Mesendoderm (in vitro differentiated cells): ENCODE measurements around the gene NADK2.

Experiments
- DNase-seq: peaks from one replicate; pipeline ENCODE4 v3.0.0; 2013
- H2AK5ac ChIP-seq: 2 replicates; pipeline ENCODE4 v1.6.1; 2013; ENCODE audit warnings: low read length, inconsistent platforms
- H2BK120ac ChIP-seq: 2 replicates; pipeline ENCODE4 v1.6.1; 2013; ENCODE audit warnings: low read depth, mild to moderate bottlenecking, low read length, moderate library complexity, mixed read lengths
- H2BK15ac ChIP-seq: replicated peaks from 2 replicates; pipeline ENCODE4 v1.6.1; 2013; ENCODE audit warnings: low read depth, mild to moderate bottlenecking, moderate library complexity
- H2BK5ac ChIP-seq: 2 replicates; pipeline ENCODE4 v1.6.1; 2013; ENCODE audit warnings: low read length, inconsistent platforms
- H3K18ac ChIP-seq: 2 replicates; pipeline ENCODE4 v1.6.1; 2013; ENCODE audit warnings: mild to moderate bottlenecking, low read length, mixed read lengths
- H3K23ac ChIP-seq: one replicate; pipeline ENCODE4 v1.6.1; 2013; ENCODE audit warnings: low read length
- H3K27ac ChIP-seq: 2 replicates; pipeline ENCODE4 v1.5.1; 2013; ENCODE audit warnings: low read depth, mild to moderate bottlenecking, inconsistent platforms, low read length, moderate library complexity
- H3K27me3 ChIP-seq: 2 replicates; pipeline ENCODE4 v1.6.1; 2013; ENCODE audit warnings: low read length, control low read depth, mild to moderate bottlenecking, inconsistent platforms; ENCODE audit not compliant: insufficient read depth, poor library complexity
- H3K36me3 ChIP-seq: 2 replicates; pipeline ENCODE4 v1.6.1; 2013; ENCODE audit warnings: low read length, inconsistent platforms; ENCODE audit not compliant: control insufficient read depth, insufficient read depth
- H3K4ac ChIP-seq: one replicate; pipeline ENCODE4 v1.6.1; 2013; ENCODE audit warnings: low read depth, mild to moderate bottlenecking, low read length, moderate library complexity
- H3K4me1 ChIP-seq: 2 replicates; pipeline ENCODE4 v1.6.1; 2013; ENCODE audit warnings: low read depth, low read length, inconsistent platforms; ENCODE audit not compliant: control insufficient read depth
- H3K4me2 ChIP-seq: 2 replicates; pipeline ENCODE4 v1.6.1; 2013; ENCODE audit warnings: low read length
- H3K4me3 ChIP-seq: 2 replicates; pipeline ENCODE4 v1.5.1; 2013; ENCODE audit warnings: mild to moderate bottlenecking, low read length
- H3K56ac ChIP-seq: one replicate; pipeline ENCODE4 v1.6.1; 2013; ENCODE audit warnings: low read length
- H3K79me1 ChIP-seq: 2 replicates; pipeline ENCODE4 v1.6.1; 2013; ENCODE audit warnings: low read length, inconsistent platforms
- H3K79me2 ChIP-seq: 2 replicates; pipeline ENCODE4 v1.6.1; 2013; ENCODE audit warnings: mild to moderate bottlenecking, low read length; ENCODE audit not compliant: control insufficient read depth, insufficient read depth
- H3K9ac ChIP-seq: 2 replicates; pipeline ENCODE4 v1.6.1; 2013; ENCODE audit warnings: low read length, inconsistent platforms
- H4K5ac ChIP-seq: one replicate; pipeline ENCODE4 v1.6.1; 2013; ENCODE audit warnings: low read length
- H4K8ac ChIP-seq: one replicate; pipeline ENCODE4 v1.6.1; 2013; ENCODE audit warnings: low read depth, mild to moderate bottlenecking, control low read depth, low read length, moderate library complexity
- WGBS: extraction: QIAGEN DNeasy Blood & Tissue Kit; methylation state at CpG from one replicate; pipeline ENCODE4 v1.1.7; 2013; ENCODE audit warnings: low lambda C conversion rate, missing lambda C conversion rate; ENCODE audit not compliant: insufficient coverage; ENCODE audit errors: extremely low coverage; 5-methylcytosine and 5-hydroxymethylcytosine counted together

The NADK2 gene

DNA sequence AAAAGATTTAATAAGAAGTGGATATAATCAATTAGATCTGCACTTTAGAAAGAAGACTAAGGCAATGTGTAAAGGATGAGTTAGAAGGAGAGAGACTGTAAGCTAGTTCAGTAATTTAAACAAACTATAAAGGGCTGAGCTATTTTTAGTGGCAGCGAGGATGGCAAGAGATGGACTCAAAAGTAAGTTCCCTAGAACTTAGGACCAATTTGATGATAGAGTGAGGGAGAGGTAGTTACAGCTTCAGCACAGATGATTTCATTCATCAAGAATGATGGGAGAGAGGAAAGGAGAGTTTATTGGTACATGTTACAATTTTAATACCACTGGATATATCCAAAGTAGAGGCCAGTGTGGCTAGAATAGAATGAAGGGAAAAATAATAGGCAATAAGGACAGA lies 19.1 kb downstream of the NADK2 start:
- H2BK15ac ChIP-seq: no peak overlapping the region
- WGBS: no CpG with 5 or more reads among the region's 1 CpG
- H2AK5ac ChIP-seq: no peak overlapping the region
- H2BK120ac ChIP-seq: no peak overlapping the region
- H3K23ac ChIP-seq: no peak overlapping the region
- H3K4ac ChIP-seq: no peak overlapping the region
- no peak for DNase-seq
- H3K79me2 ChIP-seq: no peaks in the 10 kb centered on the region
- no peak overlapping the region for H2BK5ac ChIP-seq
- H3K4me2 ChIP-seq: no peak overlapping the region
- no peak overlapping the region for H3K18ac ChIP-seq
- no peak overlapping the region for H3K27ac ChIP-seq
- H4K8ac ChIP-seq: no peak overlapping the region
- no peaks in the 10 kb centered on the region for H3K4me1 ChIP-seq
- H3K56ac ChIP-seq: no peak overlapping the region
- H3K4me3 ChIP-seq: no peak overlapping the region
- no peaks in the 10 kb centered on the region for H3K79me1 ChIP-seq
- no peak overlapping the region for H4K5ac ChIP-seq
- H3K36me3 ChIP-seq: no peaks in the 10 kb centered on the region
- no peak overlapping the region for H3K9ac ChIP-seq
- H3K27me3 ChIP-seq: no peaks in the 10 kb centered on the region

DNA sequence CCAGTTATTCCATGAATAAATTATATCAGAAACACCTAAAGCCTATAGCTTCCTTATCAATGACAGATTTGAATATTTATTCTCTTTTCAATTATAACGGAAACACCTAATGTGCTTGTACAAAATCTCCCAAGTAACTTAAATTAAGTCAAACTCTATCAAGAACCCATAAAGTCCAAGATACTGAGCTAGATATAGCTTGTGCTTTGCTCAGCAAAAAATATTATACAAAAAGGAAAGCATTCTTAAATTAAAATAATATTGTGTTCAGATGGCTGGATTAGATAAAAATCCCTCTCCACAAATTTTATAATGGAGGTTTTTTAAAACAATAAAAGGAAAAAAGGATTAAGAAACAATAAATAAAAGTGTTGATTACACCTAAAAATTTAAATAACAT lies 23.7 kb downstream of the NADK2 start:
- Histone ChIP-seq H2AK5ac (no peak overlapping the region), H3K36me3 (no peaks in the 10 kb centered on the region), H3K4me3 (no peak overlapping the region), H3K27ac (no peak overlapping the region), H3K18ac (no peak overlapping the region), H2BK120ac (no peak overlapping the region), H3K4ac (no peak overlapping the region), H3K4me2 (no peak overlapping the region), H3K27me3 (no peaks in the 10 kb centered on the region), H3K56ac (no peak overlapping the region), H4K5ac (no peak overlapping the region), H3K23ac (no peak overlapping the region), H3K79me1 (no peaks in the 10 kb centered on the region), H2BK15ac (no peak overlapping the region), H3K79me2 (no peaks in the 10 kb centered on the region), H2BK5ac (no peak overlapping the region), H3K4me1 (no peaks in the 10 kb centered on the region), H4K8ac (no peak overlapping the region), H3K9ac (no peak overlapping the region)
- no peak for DNase-seq
- no CpG with 5 or more reads among the region's 1 CpG for WGBS

DNA sequence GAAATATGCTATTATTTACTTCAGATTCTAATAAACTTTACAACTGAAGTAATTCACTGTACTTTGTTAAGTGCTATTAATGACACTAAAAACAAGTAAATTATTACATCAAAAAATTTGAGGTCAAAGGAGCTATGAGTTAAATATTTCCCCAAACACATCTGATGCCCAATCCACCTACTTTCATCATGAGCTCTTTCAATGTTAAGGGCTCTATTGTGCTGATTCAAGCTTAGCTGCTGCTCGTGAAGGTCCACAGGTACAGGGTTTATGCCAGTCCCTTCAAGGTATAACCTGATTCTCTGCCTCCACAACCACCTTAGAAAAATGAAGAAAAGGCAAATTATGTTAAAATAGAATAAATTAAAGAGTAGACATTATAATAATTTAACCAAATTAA lies 24.2 kb downstream of the NADK2 start:
- H3K56ac ChIP-seq: no peak overlapping the region
- H3K79me2 ChIP-seq: no peaks in the 10 kb centered on the region
- H3K9ac ChIP-seq: no peak overlapping the region
- no peak overlapping the region for H3K4me3 ChIP-seq
- no peak overlapping the region for H3K18ac ChIP-seq
- no peaks in the 10 kb centered on the region for H3K79me1 ChIP-seq
- no CpG with 5 or more reads among the region's 1 CpG for WGBS
- no peak overlapping the region for H3K27ac ChIP-seq
- no peak overlapping the region for H2BK120ac ChIP-seq
- no peaks in the 10 kb centered on the region for H3K27me3 ChIP-seq
- H4K8ac ChIP-seq: no peak overlapping the region
- no peak overlapping the region for H3K23ac ChIP-seq
- DNase-seq: no peak
- no peak overlapping the region for H2BK5ac ChIP-seq
- no peak overlapping the region for H3K4me2 ChIP-seq
- H2BK15ac ChIP-seq: no peak overlapping the region
- H4K5ac ChIP-seq: no peak overlapping the region
- H3K36me3 ChIP-seq: no peaks in the 10 kb centered on the region
- no peak overlapping the region for H2AK5ac ChIP-seq
- H3K4me1 ChIP-seq: no peaks in the 10 kb centered on the region
- no peak overlapping the region for H3K4ac ChIP-seq

DNA sequence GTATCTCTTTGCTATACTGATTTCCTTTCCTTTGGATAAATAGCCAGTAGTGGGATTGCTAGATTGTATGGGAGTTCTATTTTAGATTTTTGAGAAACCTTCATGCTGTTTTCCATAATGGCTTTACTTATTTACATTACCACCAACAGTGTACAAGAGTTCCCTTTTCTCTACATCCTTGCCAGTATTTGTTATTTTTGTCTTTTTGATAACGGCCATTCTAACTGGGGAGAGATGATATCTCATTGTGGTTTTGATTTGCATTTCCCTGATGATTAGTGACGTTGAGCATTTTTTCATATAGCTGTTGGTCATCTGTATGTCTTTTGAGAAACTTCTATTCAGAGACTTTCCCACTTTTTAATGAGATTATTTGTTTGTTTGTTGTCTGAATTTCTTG lies 25.8 kb downstream of the NADK2 start:
- no peak overlapping the region for H3K4me2 ChIP-seq
- no CpG with 5 or more reads among the region's 2 CpGs for WGBS
- H3K36me3 ChIP-seq: no peaks in the 10 kb centered on the region
- H2BK120ac ChIP-seq: no peak overlapping the region
- H3K27me3 ChIP-seq: no peaks in the 10 kb centered on the region
- H3K79me2 ChIP-seq: no peaks in the 10 kb centered on the region
- H3K79me1 ChIP-seq: no peaks in the 10 kb centered on the region
- H2BK15ac ChIP-seq: no peak overlapping the region
- no peak overlapping the region for H3K56ac ChIP-seq
- no peaks in the 10 kb centered on the region for H3K4me1 ChIP-seq
- no peak overlapping the region for H3K4ac ChIP-seq
- H3K23ac ChIP-seq: no peak overlapping the region
- no peak overlapping the region for H2BK5ac ChIP-seq
- no peak overlapping the region for H4K8ac ChIP-seq
- no peak overlapping the region for H4K5ac ChIP-seq
- H3K18ac ChIP-seq: no peak overlapping the region
- no peak for DNase-seq
- no peak overlapping the region for H3K4me3 ChIP-seq
- H3K27ac ChIP-seq: no peak overlapping the region
- H3K9ac ChIP-seq: no peak overlapping the region
- H2AK5ac ChIP-seq: no peak overlapping the region

DNA sequence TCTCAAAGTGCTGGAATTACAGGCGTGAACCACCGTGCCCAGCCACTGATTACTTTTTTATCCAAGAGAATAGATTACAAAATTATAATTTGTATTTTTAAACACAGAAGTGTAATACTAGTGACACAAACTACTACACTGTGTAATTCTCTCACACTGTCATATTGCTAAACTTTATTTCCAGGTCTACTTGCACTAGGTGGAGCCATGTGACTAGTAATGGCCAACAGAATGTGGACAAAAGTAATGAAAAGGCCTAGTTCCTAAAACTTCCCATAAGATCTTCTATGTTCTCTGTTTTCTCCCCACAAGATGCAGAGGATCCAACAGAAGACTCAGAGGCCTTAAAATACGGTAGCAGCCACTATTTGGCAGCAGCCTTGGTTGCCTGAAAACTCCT lies 27.3 kb downstream of the NADK2 start:
- no peaks in the 10 kb centered on the region for H3K36me3 ChIP-seq
- no CpG with 5 or more reads among the region's 3 CpGs for WGBS

DNA sequence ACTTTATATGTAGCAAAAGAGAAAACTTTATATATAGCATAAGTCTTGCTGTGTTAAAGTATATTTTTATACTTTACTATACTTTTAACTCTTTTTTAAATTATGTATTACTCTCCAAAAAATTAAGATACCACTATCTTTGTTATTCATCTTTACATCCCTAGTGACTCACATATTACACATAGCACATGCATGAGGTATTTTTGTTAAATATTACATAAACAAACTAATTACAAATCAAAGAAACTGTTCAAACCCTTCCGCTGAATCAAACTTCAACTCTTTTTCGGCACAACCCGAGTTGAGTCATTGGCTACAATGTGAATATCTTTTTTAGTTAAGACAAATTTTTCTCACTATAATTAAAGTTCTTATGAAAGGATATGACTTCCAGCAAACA lies 32.1 kb downstream of the NADK2 start:
- Histone ChIP-seq H3K18ac (no peak overlapping the region), H3K4me1 (no peaks in the 10 kb centered on the region), H3K27me3 (no peaks in the 10 kb centered on the region), H3K23ac (no peak overlapping the region), H3K9ac (no peak overlapping the region), H4K5ac (no peak overlapping the region), H2BK5ac (no peak overlapping the region), H2BK120ac (no peak overlapping the region), H3K79me1 (no peaks in the 10 kb centered on the region), H2BK15ac (no peak overlapping the region), H2AK5ac (no peak overlapping the region), H3K4ac (no peak overlapping the region), H3K56ac (no peak overlapping the region), H4K8ac (no peak overlapping the region), H3K79me2 (no peaks in the 10 kb centered on the region), H3K27ac (no peak overlapping the region), H3K4me3 (no peak overlapping the region), H3K36me3 (no peaks in the 10 kb centered on the region), H3K4me2 (no peak overlapping the region)
- DNase-seq: no peak
- 100% methylated on average over 1 of the region's 3 CpGs for WGBS

More for the DNA sequence above, 27.3 kb downstream of the NADK2 start:
- Histone ChIP-seq H3K4me2 (no peak overlapping the region), H3K27me3 (no peaks in the 10 kb centered on the region), H2BK120ac (no peak overlapping the region), H4K5ac (no peak overlapping the region), H3K79me2 (no peaks in the 10 kb centered on the region), H2BK15ac (no peak overlapping the region), H4K8ac (no peak overlapping the region), H3K18ac (no peak overlapping the region), H3K4me1 (no peaks in the 10 kb centered on the region), H2AK5ac (no peak overlapping the region), H3K56ac (no peak overlapping the region), H2BK5ac (no peak overlapping the region), H3K4me3 (no peak overlapping the region), H3K27ac (no peak overlapping the region), H3K9ac (no peak overlapping the region), H3K23ac (no peak overlapping the region), H3K79me1 (no peaks in the 10 kb centered on the region), H3K4ac (no peak overlapping the region)
- DNase-seq: no peak
